ENCODE measurements around the gene CEP43. TPM values are rescaled to one million over a fixed set of nuclear protein-coding genes. Genes with fewer than 3 reads are reported as not detected.

The CEP43 gene
- total and polyA plus RNA-seq, 10 donors, result 9.0 to 21.8 (median 14.3) TPM

GRCh38 chr6:166957805-166958076 lies 41.5 kb upstream of the CEP43 start:
- Histone ChIP-seq H3K27ac (peak overlapping the region; percentile 94 to 100 (median 98)), H3K9me3 (peaks cover 0 to 4% (median 0%) of the 10 kb centered on the region in 8 donors), H3K4me1 (peaks cover 18 to 75% (median 65%) of the 10 kb centered on the region in 6 donors), H3K27me3 (replicated peaks in 1 of 7) (no peaks in the 10 kb centered on the region), H3K4me3 (peak overlapping the region in 5 of 8 donors; percentile 99 to 100 (median 99)), H3K36me3 (peaks cover 0 to 19% (median 0%) of the 10 kb centered on the region in 6 donors)
- 72 to 88% (median 82%) methylated on average over 5 of the region's 5 CpGs for WGBS, 5 donors
- intact Hi-C loops (cut with DNase I; ENCODE audit: low total_unique reads), result no loop called here
- no peak for DNase-seq
- TF ChIP-seq, protein P1, sequence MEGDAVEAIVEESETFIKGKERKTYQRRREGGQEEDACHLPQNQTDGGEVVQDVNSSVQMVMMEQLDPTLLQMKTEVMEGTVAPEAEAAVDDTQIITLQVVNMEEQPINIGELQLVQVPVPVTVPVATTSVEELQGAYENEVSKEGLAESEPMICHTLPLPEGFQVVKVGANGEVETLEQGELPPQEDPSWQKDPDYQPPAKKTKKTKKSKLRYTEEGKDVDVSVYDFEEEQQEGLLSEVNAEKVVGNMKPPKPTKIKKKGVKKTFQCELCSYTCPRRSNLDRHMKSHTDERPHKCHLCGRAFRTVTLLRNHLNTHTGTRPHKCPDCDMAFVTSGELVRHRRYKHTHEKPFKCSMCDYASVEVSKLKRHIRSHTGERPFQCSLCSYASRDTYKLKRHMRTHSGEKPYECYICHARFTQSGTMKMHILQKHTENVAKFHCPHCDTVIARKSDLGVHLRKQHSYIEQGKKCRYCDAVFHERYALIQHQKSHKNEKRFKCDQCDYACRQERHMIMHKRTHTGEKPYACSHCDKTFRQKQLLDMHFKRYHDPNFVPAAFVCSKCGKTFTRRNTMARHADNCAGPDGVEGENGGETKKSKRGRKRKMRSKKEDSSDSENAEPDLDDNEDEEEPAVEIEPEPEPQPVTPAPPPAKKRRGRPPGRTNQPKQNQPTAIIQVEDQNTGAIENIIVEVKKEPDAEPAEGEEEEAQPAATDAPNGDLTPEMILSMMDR (IDR thresholded peaks at IDR 0.05 in 8 of 11, conservative IDR thresholded peaks at IDR 0.05 in 3 of 11), result no peak
- TF ChIP-seq POLR2AphosphoS5 (IDR thresholded peaks at IDR 0.05) (no peak), POLR2A (IDR thresholded peaks at IDR 0.05) (no peak)

- Histone ChIP-seq H3K4me1 (peaks cover 16 to 60% (median 52%) of the 10 kb centered on the region in 6 donors), H3K27me3 (replicated peaks in 1 of 7) (no peaks in the 10 kb centered on the region), H3K4me3 (peak overlapping the region in 4 of 8 donors; percentile 0 to 99 (median 8)), H3K36me3 (peaks cover 0 to 7% (median 0%) of the 10 kb centered on the region in 6 donors), H3K27ac (peak overlapping the region; percentile 94 to 100 (median 98)), H3K9me3 (peaks cover 0 to 6% (median 0%) of the 10 kb centered on the region in 8 donors)
- peak; percentile 87 for DNase-seq
- 40 to 50% (median 42%) methylated on average over 13 of the region's 13 CpGs for WGBS, 5 donors
- intact Hi-C loops (cut with DNase I; ENCODE audit: low total_unique reads), result no loop called here
- TF ChIP-seq POLR2A (IDR thresholded peaks at IDR 0.05) (no peak), POLR2AphosphoS5 (IDR thresholded peaks at IDR 0.05) (peak in 1 of 3 donors; percentile 79)
Observed at GRCh38 chr6:166958926-166959861, 40.0 kb upstream of the CEP43 start.

GRCh38 chr6:166959911-166960608 lies 39.1 kb upstream of the CEP43 start:
- intact Hi-C loops (cut with DNase I; ENCODE audit: low total_unique reads), result no loop called here
- WGBS, 5 donors, result 60 to 79% (median 76%) methylated on average over 9 of the region's 9 CpGs
- TF ChIP-seq POLR2AphosphoS5 (IDR thresholded peaks at IDR 0.05) (no peak), POLR2A (IDR thresholded peaks at IDR 0.05) (no peak)
- TF ChIP-seq, protein P1 (IDR thresholded peaks at IDR 0.05 in 8 of 11, conservative IDR thresholded peaks at IDR 0.05 in 3 of 11), result no peak
- DNase-seq, result no peak
- H3K4me3 ChIP-seq, result peak overlapping the region in 1 of 8 donors; percentile 99
- peaks cover 0 to 6% (median 0%) of the 10 kb centered on the region in 8 donors for H3K9me3 ChIP-seq
- H3K36me3 ChIP-seq, result no peaks in the 10 kb centered on the region
- peaks cover 16 to 52% (median 44%) of the 10 kb centered on the region in 6 donors for H3K4me1 ChIP-seq
- H3K27ac ChIP-seq, result peak overlapping the region; percentile 94 to 100 (median 98)
- no peaks in the 10 kb centered on the region for H3K27me3 ChIP-seq (replicated peaks in 1 of 7)

DNA sequence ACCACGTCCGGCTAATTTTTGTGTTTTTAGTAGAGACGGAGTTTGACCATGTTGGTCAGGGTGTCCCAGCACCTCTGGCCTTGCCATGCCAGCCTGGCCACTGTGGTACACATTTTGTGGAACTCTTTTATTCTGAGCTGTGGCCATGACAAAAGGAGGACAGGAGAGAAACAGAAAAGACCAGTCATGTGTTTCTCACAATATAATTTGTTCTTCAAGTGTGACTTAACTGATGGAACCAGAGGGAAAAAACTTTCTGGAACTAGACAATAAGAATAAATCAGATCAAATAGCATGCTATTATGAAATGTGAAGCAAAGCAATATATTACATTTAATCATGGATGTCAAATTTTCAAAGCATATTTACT lies 38.6 kb upstream of the CEP43 start:
- H3K4me1 ChIP-seq, result peaks cover 16 to 46% (median 41%) of the 10 kb centered on the region in 6 donors
- H3K27me3 ChIP-seq (replicated peaks in 1 of 7), result no peaks in the 10 kb centered on the region
- H3K4me3 ChIP-seq, result no peak overlapping the region
- H3K27ac ChIP-seq, result peak overlapping the region in 4 of 8 donors; percentile 17 to 100 (median 66)
- H3K9me3 ChIP-seq, result peaks cover 0 to 6% (median 0%) of the 10 kb centered on the region in 8 donors
- intact Hi-C loops (cut with DNase I; ENCODE audit: low total_unique reads), result no loop called here
- no peak for DNase-seq
- H3K36me3 ChIP-seq, result no peaks in the 10 kb centered on the region
- 90 to 99% (median 94%) methylated on average over 3 of the region's 3 CpGs for WGBS, 5 donors
- TF ChIP-seq POLR2A (IDR thresholded peaks at IDR 0.05) (no peak), POLR2AphosphoS5 (IDR thresholded peaks at IDR 0.05) (no peak)
- TF ChIP-seq, protein P1 (IDR thresholded peaks at IDR 0.05 in 8 of 11, conservative IDR thresholded peaks at IDR 0.05 in 3 of 11), result no peak

Measured in spleen (tissue), 11 donors.